HG03139 (cell line): Measurements from ENCODE around the gene TM4SF5.

ENCODE experiments used
- ATAC-seq: cut with Tn5 transposase; IDR thresholded peaks from one replicate; pipeline ENCODE4 v1.9.1; 2021; ENCODE audit not compliant: unreplicated experiment

TM4SF5 gene

DNA sequence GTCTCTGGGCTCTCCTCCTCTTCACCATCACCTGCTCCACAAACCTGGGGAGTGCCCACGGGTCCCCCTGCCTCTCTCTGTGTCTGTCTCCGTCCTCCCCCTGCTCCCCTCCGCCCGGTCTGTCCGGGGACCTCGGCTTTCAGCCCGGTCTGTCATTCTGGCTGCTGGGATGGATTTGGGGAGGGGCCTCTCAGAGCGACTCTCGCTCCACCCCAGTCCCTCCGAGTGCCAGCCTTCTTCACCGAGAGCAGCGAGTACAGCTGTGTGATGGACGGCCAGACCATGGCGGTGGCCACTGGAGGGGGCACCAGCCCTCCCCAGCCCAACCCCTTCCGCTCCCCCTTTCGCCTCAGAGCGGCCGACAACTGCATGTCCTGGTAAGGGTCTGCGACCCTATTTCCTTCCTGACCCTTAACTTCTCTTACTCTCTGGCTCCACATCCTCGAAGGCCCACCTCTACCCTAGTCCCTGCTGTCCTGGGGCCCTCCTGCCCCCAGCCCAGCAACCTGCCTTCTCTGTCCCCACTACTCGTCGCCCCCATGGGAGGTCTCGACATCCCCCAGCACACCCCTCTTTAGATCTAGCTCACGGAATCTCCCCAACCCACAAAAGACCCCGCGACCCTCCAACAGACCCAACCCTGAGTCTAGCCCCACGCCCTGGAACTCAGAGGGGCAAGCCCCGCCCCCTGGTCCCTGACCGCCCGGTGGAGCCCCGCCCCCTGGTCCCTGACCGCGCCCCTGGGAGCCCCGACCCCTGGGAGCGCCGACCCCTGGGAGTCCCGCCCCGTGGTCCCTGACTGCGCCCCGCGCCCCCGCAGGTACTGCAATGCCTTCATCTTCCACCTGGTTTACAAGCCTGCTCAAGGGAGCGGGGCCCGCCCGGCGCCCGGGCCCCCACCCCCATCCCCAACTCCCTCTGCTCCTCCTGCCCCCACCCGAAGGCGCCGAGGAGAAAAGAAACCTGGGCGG, 26.4 kb upstream of the TM4SF5 start:
- ATAC-seq: no peak

DNA sequence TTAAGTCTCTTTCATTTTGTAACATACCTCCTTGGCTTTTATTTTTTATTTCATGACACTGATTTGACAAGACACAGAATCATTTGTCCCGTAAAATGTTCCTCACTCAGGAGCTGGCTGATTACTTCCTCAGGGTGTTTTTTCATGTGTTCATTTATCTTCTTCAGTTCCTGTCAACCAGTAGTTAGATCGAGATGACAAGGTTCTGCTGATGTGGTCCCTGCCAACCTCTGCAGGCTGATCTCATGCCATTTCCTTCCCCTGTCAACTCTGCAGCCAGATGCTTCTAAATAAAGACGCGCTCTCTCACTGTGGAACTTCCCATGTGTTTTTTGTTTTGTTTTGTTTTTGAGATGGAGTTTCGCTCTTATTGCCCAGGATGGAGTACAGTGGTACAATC, 23.8 kb upstream of the TM4SF5 start:
- no peak for ATAC-seq

DNA sequence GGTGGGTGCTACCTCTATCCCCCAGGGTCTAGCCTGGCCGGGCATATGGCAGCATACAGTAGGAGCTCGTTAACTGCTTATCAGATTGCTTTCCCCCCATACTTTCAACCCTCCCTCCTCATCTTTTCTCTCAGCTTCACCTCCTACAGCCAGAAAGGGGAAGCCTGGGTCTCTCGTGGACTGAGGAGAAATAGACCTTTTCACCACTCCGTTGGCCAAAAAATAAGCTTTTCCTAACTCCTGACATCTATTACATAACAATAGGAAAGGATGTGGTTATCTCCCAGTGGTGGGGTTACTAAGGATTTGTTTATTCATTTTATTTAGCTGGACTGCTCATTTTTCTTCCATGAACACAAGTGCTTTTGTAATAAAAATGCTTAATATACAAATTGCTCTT, 23.0 kb upstream of the TM4SF5 start:
- ATAC-seq: no peak

DNA sequence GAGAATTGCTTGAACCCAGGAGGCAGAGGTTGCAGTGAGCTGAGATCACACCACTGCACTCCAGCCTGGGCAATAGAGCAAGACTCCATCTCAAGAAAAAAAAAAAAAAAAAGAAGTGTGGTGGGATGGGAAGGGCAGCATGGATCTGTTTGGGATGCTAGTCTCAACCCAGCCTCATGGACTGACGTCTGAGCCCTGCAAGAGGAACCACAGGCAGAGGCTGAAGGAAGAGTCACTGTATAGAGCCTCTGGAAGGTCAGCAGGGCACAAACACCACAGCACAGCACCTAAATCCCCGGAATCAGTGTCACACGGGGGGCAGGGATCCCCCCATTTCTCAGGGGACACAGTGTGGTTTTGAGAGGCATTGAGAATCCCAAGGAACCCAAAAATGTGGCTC, 21.1 kb upstream of the TM4SF5 start:
- ATAC-seq: no peak

DNA sequence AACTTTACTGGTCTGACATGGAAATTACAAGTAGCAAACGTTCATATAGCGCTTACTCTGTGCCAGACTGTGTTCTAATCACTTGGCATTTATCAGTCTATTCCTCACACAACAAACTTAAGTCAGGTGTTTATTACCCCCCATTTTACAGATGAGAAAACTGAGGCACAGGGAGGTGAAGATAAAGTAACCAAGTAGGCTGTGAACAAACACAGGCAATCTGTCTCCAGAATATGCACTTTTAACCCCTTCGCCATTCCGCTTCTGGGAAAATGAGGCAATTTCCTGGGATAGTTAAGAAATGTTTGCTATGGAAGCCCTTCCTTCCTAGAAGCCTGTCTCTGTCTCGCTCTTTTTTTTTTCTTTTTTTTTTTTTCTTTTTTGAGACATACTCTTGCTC, 19.8 kb upstream of the TM4SF5 start:
- ATAC-seq: no peak

DNA sequence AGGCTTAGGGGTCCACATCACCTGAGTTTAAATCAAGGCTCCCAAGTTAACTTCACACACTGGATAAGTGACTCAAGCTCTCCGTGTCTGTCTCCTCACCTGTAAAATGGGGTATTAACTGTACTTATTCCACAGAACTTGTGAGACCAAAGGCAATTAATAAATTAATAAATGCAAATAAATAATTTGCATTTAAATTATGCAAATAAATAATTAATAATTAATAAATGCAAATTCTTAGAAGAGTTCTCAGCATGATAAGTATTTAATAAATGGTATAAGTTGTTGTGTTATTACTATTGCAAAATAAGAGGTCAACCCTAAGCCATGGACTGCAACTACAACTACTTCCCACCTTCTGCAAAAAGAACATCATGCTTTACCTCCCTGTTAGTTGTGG, 18.3 kb upstream of the TM4SF5 start:
- ATAC-seq: no peak

DNA sequence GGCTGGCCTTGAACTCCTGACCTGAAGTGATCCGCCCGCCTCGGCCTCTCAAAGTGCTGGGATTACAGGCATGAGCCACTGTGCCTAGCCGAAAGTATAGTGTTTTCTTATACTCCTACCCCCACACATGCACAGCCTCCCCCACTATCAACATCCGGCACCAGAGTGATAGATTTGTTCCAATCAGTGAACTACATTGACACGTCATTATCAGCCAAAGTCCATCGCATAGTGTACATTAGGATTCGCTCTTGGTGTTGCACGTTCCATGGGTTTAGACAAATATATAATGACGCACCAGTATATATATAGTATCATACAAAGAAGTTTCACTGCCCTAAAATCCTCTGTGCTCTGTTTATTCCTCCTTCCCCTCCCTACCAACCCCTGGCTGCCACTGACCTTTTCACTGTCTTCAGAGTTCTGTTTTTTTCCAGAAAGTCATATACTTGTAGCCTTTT, 11.9 kb upstream of the TM4SF5 start:
- ATAC-seq: no peak

DNA sequence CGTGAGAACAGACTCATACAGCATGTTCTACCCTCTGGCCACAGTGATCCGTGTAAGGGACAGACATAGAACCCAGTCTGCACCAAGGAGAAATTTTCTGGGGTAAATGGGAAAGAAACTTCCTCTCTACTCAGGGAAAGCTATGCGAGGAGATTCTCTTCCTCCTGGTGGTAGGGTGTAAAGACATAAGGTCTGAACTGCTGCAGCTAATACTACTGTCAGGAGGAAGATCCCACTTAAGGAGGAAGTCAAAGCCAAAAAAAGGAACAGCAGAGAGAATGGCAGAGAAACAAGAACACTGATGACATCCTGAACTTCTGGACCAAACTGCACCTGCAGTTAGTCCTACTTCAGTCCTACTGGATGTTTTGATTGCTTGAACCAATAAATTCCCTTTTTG, 7.1 kb upstream of the TM4SF5 start:
- no peak for ATAC-seq

DNA sequence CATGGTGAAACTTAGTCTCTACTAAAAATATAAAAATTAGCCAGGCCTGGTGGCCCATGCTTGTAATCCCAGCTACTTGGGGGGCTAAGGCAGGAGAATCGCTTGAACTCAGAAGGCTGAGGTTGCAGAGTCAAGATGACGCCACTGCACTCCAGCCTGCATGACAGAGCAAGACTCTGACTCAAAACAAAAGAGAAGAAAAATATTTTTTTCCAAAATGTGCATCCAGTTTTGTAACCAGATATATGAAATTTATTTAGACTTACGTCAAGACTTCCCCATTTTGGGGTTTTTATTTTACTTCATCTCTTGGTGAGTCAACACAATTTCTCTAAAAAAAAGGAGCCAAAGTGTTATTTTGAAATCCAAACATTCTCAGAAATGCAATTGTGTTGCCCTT, 5.5 kb upstream of the TM4SF5 start:
- no peak for ATAC-seq

DNA sequence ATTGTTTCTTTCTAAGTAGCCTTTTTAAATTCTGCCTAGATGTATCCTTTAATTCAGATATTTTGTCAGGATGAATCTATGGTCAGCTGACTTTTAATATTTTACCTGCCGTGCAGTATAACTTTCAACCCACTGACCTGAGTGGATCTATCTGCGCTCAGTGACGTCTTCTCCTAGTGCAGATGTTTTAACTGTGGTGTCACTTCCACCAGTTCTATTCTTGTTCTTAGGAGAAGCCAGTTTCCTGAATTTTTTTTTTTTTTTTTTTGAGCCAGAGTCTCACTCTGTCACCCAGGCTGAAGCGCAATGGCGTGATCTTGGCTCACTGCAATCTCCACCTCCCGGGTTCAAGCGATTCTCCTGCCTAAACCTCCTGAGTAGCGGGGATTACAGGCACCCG, 5.0 kb upstream of the TM4SF5 start:
- no peak for ATAC-seq

DNA sequence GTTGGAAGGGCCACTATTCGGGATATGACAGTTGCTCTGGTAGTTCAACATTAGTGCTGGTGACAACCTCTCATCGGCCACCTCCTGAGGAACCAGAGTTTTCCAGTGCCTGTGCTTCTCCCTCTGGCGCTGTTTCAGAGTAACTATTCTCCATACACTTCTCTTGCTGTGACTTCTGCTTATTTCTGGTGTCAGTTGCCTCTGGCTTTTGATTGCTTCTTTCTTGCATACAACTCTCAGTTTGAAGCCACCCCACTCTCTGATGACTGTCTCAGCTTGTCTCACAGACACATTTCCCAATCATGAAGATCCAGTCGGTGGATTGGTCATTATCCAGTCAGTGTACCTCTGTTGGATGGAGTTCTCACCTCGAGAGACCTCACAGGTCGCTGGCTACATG, 3.4 kb upstream of the TM4SF5 start:
- ATAC-seq: no peak

DNA sequence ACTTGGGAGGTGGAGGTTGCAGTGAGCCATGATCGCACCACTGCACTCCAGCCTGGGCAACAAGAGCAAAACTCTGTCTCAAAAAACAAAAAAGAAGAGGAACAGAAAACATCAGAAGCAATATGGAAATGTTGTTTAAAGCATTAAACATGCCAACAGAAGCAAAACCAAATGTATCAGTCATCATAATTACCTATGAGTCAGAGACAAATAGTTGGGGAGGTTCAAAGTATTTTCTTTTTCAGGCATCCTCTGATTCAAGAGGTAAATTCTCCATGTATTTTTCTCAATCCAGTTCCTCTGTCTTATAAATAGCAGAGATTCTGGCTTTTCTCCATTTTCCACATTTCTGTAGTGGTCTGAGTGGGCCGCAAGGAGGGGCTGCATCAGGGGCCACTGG, 2.1 kb upstream of the TM4SF5 start:
- ATAC-seq: no peak

DNA sequence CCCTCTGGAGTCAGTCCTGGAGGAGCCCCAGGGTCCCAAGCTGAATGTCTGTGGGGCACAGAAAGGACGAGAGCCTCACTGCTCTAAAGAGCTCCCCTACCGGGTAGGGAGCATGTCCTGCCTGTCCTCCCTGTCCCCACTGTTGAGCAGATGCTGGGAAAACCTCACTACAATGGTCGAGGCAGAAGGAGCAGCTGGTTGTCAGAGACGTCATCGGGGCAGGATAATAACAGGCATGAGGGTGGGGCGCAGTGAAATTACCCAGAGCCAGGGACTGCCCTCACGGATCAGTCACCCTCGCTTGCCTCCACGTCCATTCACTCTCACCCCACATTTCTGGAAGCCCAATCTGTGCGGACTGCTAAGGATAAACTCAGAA, 538 bp downstream of the TM4SF5 start:
- ATAC-seq: no peak

DNA sequence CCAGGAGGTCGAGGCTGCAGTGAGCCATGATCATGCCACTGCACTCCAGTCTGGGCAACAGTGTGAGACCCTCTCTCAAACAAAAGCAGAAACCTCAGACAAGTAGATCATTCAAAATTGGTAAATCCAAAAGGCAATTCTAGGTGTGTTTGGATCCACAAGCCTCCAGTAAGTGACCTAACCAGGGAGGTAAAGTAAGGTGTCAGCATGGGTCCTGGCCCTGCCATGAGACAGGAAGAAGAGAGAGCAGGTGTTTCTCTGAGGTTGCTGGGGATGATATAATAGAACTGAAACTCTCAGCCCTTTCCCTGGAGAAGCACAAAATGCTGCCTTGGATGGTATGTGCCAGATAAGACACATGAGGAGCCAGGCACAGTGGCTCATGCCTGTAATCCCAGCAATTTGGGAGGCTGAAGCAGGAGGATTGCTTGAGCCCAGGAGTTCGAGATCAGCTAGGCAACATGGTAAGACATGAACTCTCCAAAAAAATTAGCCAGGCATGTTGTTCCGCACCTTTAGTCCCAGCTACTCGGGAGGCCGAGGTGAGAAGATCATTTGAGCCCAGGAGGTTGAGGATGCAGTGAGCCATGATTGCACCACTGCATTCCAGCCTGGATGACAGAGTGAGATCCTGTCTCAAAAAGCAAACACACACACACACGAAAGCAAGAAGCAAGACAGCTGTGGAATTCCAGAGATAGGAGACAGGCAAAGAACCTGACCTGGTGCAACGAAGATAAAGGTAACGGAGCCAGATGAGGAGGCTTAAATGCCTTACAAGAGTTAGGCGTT, 6.5 kb downstream of the TM4SF5 start:
- ATAC-seq: no peak

DNA sequence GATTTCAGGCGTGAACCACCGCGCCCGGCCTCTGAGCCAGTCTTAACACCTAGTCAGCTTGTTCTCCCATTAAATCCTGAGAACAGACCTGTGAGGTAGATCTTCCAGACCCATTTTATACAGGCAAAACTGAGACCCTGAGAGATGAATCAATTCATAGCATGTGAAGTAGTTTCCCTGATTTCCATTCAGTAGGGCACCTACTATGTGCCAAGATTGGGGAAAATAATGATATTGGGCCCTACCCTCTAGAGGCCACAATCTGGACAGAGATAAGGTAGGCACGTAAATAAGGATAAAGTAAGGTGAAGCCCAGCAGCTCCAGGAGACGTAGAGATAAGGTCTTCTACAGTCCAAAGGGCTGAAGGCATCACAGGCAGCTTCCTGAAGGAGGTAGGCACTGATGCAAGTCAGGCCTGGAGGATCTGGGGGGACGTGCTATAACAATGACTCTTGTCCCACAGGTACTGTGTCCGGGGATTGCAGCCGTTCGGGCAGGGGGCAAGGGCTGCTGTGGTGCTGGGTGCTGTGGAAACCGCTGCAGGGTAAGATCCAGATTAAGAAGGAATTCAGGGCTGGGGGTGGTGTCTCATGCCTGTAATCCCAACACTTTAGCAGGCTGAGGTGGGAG, 8.8 kb downstream of the TM4SF5 start:
- ATAC-seq: no peak

DNA sequence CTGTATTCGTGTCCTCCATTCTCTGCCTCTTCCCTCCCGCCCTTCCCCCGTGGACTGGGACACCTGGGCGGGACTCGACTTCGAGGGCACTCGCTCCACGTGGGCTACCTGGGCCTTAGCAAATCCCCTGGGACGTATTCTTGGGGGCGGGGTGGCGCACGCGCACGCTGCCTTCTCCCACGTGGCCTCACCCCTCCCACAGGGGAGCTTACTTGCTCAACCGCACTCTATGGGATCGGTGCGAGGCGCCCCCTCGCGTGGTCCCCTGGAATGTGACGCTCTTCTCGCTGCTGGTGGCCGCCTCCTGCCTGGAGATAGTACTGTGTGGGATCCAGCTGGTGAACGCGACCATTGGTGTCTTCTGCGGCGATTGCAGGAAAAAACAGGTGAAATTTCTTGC, 11.0 kb downstream of the TM4SF5 start:
- ATAC-seq: no peak

DNA sequence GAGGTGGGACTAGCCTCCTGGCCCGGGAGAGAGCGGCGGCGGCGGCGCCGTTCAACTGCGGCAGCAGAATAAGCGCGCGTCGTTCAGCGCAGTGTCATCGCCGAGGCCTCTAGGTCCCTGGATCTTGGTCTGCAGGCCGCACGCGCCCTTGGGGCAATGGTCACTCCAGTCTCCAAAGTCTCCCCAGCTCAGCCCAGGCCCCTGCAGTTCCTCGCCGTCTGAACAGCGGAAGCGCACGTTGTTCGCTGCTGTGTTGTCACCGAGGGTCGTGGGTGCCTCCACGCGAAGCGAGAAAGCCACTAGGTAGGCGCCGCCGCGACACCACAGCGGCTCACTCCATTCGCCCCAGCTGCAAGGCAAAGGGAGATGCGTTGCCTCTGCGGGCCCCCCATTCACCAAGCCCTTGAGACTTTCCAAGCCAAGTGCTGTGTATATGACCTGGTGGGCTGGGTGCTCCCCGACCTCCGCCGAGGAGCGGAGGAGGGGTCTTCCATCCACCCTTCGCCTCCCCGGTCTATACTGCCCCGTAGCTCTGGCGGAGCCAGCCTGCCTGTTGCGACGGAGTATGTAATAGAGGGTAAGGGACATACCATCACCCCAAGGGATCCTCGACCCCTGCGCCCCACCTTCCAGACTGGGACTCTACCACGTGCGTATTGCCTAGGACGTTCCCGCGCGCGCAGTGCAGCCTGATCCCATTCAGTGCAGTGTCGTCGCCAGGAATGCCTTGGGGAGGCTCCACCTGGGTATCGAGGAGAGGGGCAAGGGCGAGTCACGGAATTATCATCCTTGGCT, 13.8 kb downstream of the TM4SF5 start:
- no peak for ATAC-seq

DNA sequence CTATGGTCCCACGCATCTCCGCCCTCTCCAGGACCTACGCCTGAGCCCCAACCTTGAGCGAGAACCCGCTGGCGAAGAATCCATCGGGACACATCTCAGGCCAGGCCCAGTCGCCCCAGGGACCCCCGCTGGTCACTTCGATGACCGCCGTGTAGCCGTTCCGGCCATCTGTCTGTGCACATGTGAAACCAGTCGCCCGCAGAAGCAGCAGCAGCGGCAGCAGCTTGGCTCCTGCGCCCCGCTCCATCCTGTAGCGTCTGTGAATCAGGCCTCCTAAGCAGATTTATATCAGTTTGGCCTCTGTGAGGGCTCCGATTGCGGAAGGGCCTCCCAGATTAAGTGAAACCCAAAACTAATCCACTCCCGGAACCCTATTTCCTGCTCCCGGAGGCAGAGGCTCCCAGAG, 14.4 kb downstream of the TM4SF5 start, which contains the start of gene VMO1:
Gene VMO1 (minus strand): TSS at position 259 of the 406 bp plus-strand sequence. CDS start 12 bp downstream, at position 247.
- ATAC-seq: no peak

DNA sequence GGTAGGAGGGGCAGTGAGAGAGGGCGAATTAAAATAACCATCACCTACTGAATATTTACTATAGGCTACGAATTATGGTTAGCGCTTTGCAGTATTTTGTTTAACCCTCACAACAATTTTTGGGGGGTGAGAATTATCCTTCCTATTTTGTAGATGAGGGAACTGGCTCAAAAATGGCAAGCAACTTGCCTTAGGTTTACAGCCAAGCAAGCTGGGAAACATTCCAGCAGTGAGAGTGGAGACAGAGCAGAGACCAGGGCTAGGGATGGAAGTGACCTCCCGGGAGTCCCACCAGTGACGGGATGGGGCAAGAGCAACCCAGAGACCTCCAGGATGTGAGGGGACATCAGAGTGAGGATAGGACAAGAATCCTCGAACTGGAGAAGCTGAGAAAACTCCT, 14.8 kb downstream of the TM4SF5 start:
- ATAC-seq: no peak

DNA sequence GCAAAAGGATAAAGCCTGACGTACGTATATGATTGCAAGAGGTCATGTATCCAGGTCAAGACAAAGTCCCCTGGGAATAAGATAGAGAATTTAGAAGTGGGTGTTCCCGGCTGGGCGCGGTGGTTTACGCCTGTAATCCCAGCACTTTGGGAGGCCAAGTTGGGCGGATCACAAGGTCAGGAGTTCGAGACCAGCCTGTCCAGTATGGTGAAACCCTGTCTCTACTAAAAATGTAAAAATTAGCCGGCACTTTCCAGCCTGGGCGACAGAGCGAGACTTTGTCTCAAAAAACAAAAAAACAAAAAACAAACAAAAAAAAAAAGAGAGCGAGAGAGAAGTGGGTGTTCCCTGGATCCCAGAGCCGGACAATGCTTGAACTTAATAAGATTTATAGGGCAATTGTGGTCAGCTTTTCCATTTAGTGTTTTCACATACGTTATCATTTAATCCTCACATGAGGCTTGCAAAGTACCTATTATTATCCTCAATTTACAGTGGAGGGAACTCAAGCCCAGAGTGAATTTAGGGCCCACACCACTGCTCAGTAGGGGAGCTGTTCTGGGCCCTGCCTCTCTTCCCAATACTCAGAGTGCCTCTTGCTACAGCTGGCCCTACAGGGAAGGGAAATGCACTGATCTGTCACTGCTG, 16.6 kb downstream of the TM4SF5 start:
- ATAC-seq: no peak
